GM15510 (cell line): ENCODE results near the gene TMEM163.

Source experiments
- POLR2A ChIP-seq: IDR thresholded peaks from 3 replicates; pipeline ENCODE4 v1.6.1; 2011; ENCODE audit warnings: borderline replicate concordance; ENCODE audit not compliant: insufficient read length; ENCODE audit errors: extremely low read depth

The TMEM163 gene

DNA sequence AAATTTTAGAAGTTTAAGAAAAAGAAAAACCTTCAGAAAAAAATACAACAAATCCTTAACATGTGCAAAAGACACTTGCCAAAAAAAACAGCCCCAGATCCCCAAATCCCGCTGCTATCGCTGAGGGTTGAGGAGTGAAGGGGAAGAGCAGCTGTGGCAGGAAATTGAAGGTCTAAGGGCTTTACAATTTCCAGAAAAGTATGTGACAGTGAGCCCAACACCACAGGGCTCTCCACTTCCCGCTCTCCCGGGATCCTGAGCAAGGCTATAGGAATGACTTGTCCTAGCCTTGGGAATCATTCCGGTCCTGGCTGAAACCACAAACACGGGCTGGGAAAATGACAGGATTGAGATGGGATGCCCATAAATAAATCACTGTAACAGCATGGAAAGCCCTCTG, 191.4 kb downstream of the TMEM163 start:
- TF ChIP-seq POLR2A, result no peak

DNA sequence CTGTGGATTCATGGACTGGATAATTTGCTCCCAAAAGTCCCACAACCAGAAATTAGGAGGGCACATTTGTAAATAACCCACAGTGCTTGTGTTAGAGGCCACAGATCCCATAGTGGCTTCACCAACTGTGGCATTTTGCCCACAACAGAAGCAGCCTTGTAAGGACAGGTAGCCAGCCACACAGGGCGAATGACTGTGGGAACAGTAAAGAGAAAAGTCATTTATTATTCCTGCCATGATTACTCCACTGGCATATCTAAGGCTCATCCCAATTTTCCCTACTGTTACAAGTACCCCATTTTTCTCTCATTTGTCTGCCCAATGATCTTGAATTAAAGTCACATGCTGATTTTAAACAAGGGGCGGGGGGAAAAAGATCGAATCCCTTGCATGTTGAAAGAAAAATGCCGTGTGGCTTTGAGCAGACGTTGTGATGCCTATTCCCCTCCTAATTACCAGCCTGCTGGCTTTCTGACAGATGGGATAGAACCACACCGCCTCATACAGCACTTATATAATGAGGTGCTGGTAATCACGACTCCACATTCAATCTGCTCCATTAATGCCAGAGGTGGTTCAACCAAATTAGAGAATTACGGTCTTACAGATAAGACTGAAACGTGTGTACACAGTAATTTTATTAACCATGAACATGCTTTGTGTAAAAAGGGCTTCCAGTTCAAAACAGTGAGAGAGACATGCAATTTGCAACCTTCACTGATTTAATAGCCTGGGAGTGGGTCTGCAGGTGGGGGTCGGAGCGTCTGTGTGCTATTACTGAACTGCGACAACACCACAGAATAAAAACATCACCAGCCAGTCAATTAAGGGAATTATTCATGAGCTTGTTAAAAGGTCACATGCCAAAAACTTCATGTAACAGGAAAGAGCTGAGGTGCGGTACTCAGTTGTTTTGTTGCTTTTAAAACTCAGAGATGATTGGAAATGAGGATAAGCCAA, 196.0 kb downstream of the TMEM163 start:
- no peak for TF ChIP-seq POLR2A

DNA sequence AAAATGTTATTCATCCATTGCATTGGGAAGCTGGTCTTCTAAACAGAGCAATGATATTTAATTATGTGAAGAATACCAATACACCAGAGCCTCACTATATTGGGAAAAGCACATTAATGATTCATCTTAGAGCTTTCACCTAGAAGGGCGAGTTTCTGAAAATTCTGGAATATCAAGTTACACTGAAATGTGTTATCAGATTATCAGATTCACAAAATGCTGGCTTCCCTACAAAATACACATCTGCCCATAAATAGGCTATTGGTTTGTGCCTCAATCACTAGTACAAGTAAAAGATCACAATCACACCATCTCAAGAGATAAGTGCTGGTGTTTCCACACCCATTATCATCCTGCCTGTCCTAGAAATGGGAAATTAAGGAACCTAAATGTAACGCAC, 200.7 kb downstream of the TMEM163 start:
- no peak for TF ChIP-seq POLR2A

DNA sequence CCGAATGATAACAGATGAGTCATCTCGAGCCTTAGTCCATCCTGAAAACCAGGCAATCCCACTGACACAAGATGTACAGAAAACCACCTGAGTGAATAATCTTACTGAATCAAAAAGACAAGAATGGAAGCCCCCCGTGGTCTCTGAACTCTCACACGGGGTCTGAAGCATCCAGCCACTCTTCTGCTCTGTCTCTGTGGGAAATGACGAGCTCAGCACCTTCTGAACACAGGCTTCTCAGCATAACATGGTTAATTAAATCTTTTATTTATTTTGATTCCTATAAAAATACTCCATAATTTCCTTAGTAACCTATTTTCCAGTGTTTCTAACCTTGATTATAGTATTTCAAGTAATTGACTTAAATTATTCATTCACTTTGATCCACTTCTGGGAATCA, 203.7 kb downstream of the TMEM163 start:
- no peak for TF ChIP-seq POLR2A

DNA sequence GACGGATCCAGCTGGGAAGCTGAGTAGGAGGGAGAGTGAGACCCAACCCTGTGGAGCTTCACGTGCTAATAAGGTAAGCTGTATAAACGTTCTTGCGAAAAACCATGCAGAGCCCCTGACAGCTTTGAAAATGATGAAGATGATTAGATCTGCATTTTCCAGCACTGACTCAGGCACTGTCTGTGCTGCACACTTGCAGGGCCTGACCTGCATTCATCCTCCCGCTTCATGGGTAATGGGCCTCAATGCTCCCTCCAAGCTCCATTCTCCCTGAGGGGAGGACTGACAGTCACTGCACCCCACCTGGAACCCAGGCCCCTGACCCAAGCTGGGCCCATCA, 205.4 kb downstream of the TMEM163 start:
- no peak for TF ChIP-seq POLR2A

DNA sequence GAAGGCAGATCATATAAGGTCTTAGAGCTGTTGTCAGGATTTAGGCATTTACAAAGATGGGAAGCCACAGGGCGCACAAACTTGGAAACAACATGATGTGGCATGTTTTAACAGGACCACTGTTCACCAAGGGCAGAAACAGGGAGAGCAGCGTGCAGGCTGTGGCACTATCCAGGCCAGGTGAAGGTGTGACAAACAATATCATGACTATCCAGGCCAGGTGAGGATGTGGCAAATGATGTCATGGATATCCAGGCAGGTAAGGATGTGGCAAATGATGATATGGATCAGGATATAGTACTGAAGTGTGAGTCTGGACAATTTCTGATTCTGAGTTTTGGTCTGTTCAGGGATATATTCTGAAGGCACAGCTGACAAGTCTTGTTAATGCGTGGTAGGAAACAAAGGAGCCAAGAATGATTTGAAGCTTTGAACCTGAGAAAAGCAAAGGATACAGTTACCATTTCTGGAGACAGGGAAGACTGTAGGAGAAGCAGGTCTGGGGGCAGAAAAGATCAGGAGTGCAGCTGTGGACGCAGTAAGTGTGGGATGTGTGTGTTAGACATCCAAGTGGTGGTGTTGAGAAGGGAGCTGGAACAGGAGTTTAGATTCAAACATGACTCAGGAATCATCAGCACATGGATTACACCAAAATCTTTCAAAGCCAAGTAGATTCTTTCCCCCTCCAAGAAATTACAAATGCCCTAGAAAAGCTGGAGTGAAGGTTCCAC, 205.9 kb downstream of the TMEM163 start:
- TF ChIP-seq POLR2A, result no peak

DNA sequence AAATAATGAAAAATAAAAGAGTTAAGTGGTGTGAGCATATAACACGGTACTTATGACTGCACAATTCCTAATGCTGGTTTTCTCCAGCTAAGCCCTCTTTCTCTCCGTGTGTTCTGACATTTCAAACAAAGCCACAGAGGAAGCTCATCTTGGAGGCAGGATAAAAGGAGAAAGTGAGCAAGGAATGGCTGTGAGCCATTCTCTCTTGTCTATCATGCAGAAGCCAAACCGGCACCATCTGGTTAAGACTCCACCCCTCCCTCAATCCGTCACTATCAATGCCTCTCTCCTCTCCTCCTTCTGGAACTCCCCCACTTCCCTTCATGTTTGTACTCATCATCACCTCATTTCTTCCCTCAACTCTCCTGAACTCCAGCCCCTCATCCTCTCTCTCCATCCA, 210.4 kb downstream of the TMEM163 start:
- TF ChIP-seq POLR2A, result no peak

DNA sequence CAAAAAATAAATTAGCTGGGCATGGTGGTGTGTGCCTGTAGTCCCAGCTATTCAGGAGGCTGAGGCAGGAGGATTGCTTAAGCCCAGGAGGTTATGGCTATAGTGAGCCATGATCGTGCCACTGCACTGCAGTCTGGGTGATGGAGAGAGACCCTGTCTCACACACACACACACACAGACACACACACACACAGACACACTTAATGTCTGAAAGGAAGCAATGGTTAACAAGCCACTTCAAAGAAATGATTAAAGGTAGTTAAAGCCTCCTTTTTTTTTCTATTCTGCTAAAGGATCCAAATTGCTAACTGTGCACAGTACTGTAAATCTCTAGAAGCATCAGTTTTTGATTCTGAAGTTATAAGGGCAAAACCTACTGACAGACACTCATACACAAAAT, 211.1 kb downstream of the TMEM163 start:
- no peak for TF ChIP-seq POLR2A

DNA sequence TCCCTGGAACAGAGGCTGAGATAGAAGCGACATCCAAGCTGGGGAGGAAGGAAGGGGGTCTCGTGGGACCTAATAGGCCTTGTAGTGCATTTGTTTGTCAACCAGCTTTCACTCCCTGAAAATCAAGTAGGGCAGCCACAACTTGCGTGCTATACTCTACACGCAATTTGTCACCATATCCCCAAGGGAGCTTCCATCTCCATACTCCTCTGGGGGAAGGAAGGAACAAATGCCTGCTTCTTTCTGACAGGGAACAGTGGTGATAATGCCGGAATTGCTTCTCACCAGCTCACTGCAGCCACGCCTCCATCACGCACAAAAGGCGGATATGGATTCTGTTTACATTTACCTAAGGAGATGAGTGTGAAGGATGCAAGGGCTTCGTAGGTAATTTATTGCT, 213.4 kb downstream of the TMEM163 start:
- no peak for TF ChIP-seq POLR2A

DNA sequence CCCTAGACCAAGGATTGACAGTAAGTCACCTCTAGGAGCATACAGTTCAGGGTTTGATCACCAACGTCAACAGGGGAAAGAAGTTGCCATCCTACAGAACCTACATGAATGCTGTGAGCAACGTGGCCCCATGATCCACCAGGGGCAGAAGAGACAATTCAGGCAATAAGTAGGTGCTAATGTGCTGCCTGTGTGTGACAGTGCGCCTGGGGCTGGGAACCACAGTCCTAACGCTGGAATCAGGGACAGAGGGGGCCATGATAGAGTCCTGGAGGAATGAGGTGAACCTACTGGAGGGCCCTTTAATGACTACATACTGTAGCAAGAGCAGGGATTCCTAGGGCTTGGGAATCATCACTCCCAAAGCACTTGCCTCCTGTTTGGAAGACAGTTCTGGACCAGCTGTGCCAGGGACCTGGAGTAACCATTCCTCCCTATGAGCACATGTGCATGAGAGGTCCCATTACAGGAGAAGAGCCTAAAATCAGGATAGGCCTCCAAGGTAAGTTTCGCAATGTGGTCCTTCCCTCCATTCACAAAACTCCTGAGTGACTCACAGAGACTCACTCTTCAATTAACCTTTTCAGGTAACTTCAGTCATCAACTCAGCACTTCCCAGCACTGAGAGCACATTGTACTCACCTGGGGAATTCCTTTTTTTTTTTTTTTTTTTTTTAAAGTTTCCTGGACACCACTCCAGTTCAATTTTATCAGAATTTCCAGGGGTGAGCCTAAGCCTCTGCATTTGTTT, 214.0 kb downstream of the TMEM163 start:
- TF ChIP-seq POLR2A, result no peak

DNA sequence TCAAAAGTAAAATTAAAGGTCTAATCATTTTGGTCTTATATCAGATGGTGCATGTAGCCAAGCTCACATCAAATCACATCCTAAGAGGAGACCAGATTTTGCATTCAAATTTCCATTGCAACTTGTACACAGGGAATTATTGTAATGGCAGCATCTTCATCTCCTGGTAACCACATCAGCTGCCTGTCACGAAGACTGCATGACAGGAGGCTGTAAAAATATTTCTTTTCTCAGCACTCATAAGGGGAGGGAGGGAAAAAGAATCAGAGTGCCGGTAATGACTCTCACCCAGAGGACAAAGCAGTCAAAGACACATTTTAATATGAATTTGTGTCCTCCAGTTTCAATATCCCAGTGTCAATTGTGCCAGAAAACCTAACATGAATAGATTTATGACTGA, 216.7 kb downstream of the TMEM163 start:
- TF ChIP-seq POLR2A, result no peak

DNA sequence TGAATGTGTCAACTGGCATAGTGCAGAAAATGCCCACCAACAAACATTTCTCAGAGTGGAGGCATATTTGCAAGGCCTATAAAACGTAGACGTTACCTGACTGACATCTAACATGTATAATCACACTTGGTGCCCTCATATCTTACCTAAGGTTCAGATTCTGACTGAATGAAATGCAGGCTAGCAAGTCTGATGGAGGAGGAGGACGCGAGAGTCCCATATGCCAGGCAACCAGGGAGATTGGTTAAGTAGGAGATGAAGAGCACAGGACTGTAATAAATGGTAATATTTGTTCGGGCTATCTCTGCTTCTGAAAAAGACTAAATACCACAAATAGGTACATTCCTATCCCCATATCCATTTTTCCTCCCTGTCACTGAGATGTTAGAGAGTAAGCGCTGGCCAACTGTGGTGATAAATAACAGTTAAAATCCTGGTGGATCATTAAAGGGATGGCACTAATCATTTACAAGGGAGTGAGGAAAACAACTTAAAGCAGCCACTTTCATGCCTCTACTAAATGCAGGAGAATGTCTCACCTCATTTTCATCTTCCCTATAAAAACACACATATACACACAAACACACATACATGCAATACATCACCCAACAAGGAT, 217.2 kb downstream of the TMEM163 start:
- TF ChIP-seq POLR2A, result no peak

DNA sequence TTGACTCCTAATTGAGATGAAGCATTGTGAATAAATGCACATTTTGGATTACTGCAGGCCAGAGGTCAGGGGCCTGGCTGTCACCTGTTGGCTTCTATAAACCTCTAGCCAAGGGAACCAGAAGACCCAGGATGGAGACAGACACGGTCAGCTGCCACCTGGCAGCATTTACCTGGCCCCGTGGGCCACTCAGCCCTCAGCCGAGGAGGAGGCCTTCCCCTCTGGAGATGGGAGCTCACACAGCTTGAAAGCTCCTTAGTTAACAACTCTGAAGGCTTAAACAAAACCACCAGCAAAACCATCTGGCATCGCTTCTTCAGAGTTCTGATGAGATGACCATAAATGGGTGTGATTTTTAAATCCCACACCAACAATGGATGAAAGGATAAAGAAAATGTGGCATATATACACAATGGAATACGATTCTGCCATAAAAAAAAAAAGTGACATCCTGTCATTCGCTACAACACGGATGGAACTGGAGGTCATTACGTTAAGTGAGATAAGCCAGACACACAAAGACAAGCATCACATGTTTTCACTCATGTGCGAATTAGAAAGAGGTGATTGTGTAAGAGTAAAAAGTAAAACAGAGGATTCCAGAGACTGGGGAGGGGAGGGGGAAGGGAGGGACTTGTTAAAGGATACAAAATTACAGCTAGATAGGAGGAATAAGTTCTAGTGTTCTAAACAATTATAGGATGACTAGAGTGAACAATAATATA, 218.4 kb downstream of the TMEM163 start:
- TF ChIP-seq POLR2A, result no peak

DNA sequence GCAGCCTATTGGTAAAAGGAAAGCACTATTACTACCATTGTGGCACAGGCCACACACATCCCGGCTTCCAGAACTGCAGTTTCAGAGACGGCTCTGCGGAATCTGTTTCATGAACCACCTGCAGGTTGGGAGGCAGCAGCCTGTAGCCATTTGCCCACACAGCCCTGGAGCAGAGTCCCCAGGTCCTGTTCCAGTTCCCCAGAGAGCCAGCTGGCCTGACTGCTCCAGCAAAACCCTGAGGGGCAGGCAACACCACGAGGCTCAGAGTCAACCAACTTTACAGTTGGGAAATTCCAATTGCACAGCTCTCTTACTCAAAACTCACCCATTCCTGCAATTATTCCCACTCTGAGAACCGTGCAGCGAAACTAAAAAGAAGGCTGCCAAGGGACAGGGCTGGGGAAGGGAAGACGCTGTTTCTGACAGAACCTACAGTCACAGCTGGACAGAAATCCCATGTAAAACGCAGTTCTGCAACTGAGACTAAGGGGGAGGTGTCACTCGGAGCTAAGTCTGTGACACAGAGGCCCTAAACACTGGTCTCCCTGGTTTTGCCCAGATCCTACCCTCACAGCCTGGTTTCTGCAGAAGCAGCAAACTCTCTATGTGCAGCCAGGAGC, 219.4 kb downstream of the TMEM163 start:
- no peak for TF ChIP-seq POLR2A

DNA sequence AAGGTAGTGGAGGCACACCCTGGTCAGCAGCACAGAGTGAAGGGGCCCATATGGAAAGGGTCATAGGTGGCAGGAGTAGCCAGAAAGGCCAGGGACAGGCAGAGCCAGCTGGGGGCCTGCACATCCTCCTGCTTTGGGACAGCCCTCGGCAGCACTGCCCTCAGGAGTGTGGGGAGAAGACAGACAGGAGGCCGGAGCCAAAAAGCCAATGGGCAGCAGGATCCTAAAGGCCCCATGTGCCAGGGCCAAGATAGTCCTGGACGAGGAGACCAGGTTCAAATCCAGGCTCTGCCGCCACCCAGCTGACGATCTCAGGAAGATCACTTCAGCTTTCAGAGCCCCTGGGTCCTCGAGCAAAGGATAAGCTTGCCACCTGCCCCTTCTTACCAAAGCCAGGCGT, 220.1 kb downstream of the TMEM163 start:
- no peak for TF ChIP-seq POLR2A

DNA sequence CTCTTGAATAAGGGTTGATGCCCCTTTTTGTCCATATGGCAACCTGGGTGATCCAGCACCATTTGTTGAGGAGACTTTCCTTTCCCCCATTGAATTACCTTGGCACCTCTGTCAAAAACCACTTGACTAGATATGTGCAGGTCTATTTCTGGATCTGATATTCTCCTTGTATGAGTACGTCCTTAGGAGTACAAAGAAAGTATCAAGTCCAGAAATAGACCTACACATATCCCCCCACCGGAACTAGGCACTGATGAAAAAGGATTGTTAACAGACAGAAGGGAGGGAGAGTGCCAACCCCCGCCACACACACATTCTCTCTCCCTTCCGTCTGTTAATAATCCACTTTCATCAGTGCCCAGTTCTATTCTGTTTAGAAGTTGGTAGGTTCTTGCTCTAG, 225.0 kb downstream of the TMEM163 start:
- no peak for TF ChIP-seq POLR2A
